Transverse colon (tissue), 3 donors: Measurements from ENCODE around the gene MTPN.

Source experiments
- EP300 ChIP-seq: sonication (generic); formaldehyde crosslinking; IDR thresholded peaks from one replicate; pipeline ENCODE4 v1.6.1; 2017; ENCODE audit warnings: antibody characterized with exemption, low read depth
- TF ChIP-seq, protein P1 (sequence below), 5 experiments: fragments of 200-600 bp in 3 of 5; fragments of 450-650 bp in 2 of 5; sonication (generic) in 3 of 5; IDR thresholded peaks; 1 replicate in 2 of 5; 2 replicates in 3 of 5; pipeline ENCODE4 v1.5.1; 2016 to 2017; ENCODE audit warnings: antibody characterized with exemption in 5 of 5, inconsistent platforms in 3 of 5, mild to moderate bottlenecking in 2 of 5, moderate library complexity in 1 of 5

DNA sequence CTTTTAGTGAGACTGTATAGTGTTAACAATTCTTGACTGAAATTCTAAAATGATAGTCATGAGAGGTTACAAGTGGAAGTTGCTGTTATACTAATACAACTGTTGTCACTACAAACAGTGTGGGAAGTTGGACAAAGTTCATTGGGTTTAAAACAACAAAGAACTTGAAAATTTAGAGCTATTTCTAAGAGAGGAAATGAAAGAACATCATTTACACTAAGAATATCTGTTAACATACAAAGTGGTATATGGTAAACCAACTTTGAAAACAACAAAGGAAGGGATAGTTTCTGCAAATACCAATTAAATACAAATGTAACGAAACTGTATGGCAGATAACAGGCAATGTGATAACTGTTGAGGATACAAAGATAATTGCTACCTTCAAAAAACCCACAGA is 11.6 kb downstream of the MTPN start:
- no peak for TF ChIP-seq EP300
- TF ChIP-seq, protein P1, sequence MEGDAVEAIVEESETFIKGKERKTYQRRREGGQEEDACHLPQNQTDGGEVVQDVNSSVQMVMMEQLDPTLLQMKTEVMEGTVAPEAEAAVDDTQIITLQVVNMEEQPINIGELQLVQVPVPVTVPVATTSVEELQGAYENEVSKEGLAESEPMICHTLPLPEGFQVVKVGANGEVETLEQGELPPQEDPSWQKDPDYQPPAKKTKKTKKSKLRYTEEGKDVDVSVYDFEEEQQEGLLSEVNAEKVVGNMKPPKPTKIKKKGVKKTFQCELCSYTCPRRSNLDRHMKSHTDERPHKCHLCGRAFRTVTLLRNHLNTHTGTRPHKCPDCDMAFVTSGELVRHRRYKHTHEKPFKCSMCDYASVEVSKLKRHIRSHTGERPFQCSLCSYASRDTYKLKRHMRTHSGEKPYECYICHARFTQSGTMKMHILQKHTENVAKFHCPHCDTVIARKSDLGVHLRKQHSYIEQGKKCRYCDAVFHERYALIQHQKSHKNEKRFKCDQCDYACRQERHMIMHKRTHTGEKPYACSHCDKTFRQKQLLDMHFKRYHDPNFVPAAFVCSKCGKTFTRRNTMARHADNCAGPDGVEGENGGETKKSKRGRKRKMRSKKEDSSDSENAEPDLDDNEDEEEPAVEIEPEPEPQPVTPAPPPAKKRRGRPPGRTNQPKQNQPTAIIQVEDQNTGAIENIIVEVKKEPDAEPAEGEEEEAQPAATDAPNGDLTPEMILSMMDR (IDR thresholded peaks at IDR 0.05), result no peak
